SK-N-SH (cell line): ENCODE data around the gene PPP2R3B. TPM values are rescaled to one million over a fixed set of nuclear protein-coding genes. Genes with fewer than 3 reads are reported as not detected.

ENCODE experiments used
- CTCF ChIA-PET: fragments of 300-600, 350-600 bp; formaldehyde crosslinking; extraction: SDS; loops from one replicate; lab custom pipeline; 2021; lab: Yijun Ruan, JAX
- POLR2A ChIA-PET: fragments of 350-600 bp; sonication (Branson Sonifier 250); formaldehyde crosslinking; extraction: SDS; loops from one replicate; lab custom pipeline; 2020; ENCODE audit warnings: antibody characterized with exemption, inconsistent platforms; lab: Yijun Ruan, JAX
- DNase-seq: peaks from one replicate; pipeline ENCODE4 v3.0.0; 2012
- H2AFZ ChIP-seq: fragments of 200-600 bp; sonication (generic); 2 replicates; pipeline ENCODE4 v1.8.1; 2016; ENCODE audit warnings: antibody characterized with exemption, mild to moderate bottlenecking, low read depth
- H3F3A ChIP-seq: fragments of 200-600 bp; sonication (generic); replicated peaks from 2 replicates; pipeline ENCODE3; 2016; ENCODE audit warnings: antibody characterized with exemption, mild to moderate bottlenecking; ENCODE audit not compliant: insufficient read depth
- H3K27ac ChIP-seq, 2 experiments: fragments of 200-500 bp in 1 of 2; fragments of 200-600 bp in 1 of 2; sonication (Bioruptor generic) in 1 of 2; sonication (generic), shearing (Covaris generic) in 1 of 2; 2 replicates each; pipeline versions ENCODE4 v1.5.1 to v1.6.1; 2014 to 2016; ENCODE audit warnings: low read depth in 2 of 2, inconsistent platforms in 1 of 2, low read length in 1 of 2, mild to moderate bottlenecking in 1 of 2, mixed read lengths in 1 of 2
- H3K27me3 ChIP-seq: fragments of 200-600 bp; sonication (generic), shearing (Covaris generic); 2 replicates; pipeline ENCODE4 v1.6.1; 2016; ENCODE audit warnings: mixed run types; ENCODE audit not compliant: insufficient read depth
- H3K36me3 ChIP-seq, 2 experiments: fragments of 200-500 bp in 1 of 2; fragments of 200-600 bp in 1 of 2; sonication (Bioruptor generic) in 1 of 2; sonication (generic) in 1 of 2; replicated peaks in 1 of 2; 2 replicates each; pipeline versions ENCODE3 to v1.5.1; 2014 to 2016; ENCODE audit warnings: low read length in 1 of 2, mild to moderate bottlenecking in 1 of 2; ENCODE audit not compliant: insufficient read depth in 2 of 2, control insufficient read depth in 1 of 2
- H3K4me1 ChIP-seq, 2 experiments: fragments of 200-500 bp in 1 of 2; fragments of 200-600 bp in 1 of 2; sonication (Bioruptor generic) in 1 of 2; sonication (generic), shearing (Covaris generic) in 1 of 2; 2 replicates each; pipeline versions ENCODE4 v1.5.1 to v1.6.1; 2014 to 2016; ENCODE audit warnings: low read depth in 1 of 2, low read length in 1 of 2, mixed run types in 1 of 2; ENCODE audit not compliant: insufficient read depth in 2 of 2, control insufficient read depth in 1 of 2
- H3K4me2 ChIP-seq: fragments of 200-600 bp; sonication (generic), shearing (Covaris generic); 2 replicates; pipeline ENCODE4 v1.6.1; 2017; ENCODE audit warnings: mixed run types
- H3K4me3 ChIP-seq, 2 experiments: fragments of 200-500 bp in 1 of 2; fragments of 200-600 bp in 1 of 2; sonication (Bioruptor generic) in 1 of 2; sonication (generic), shearing (Covaris generic) in 1 of 2; 2 replicates each; pipeline versions ENCODE4 v1.5.1 to v1.8.1; 2014 to 2016; ENCODE audit warnings: low read depth in 2 of 2, inconsistent platforms in 1 of 2, low read length in 1 of 2, mild to moderate bottlenecking in 1 of 2, mixed read lengths in 1 of 2, moderate library complexity in 1 of 2
- H3K79me2 ChIP-seq: fragments of 200-600 bp; sonication (generic); 2 replicates; pipeline ENCODE4 v1.8.1; 2017; ENCODE audit warnings: mild to moderate bottlenecking; ENCODE audit not compliant: insufficient read depth
- H3K9ac ChIP-seq: fragments of 200-600 bp; sonication (generic); 2 replicates; pipeline ENCODE4 v1.6.1; 2017; ENCODE audit warnings: mixed run types
- H3K9me2 ChIP-seq: fragments of 200-600 bp; sonication (generic); 2 replicates; pipeline ENCODE4 v1.6.1; 2017; ENCODE audit warnings: mixed run types
- H3K9me3 ChIP-seq: fragments of 200-600 bp; sonication (generic); 2 replicates; pipeline ENCODE4 v1.6.1; 2017; ENCODE audit warnings: mixed run types, mild to moderate bottlenecking, moderate library complexity
- H4K20me1 ChIP-seq: fragments of 200-600 bp; sonication (generic); 2 replicates; pipeline ENCODE4 v1.6.1; 2017; ENCODE audit warnings: mild to moderate bottlenecking, mixed run types; ENCODE audit not compliant: insufficient read depth
- FOXJ3 ChIP-seq: sonication (generic); formaldehyde crosslinking; IDR thresholded peaks from 2 replicates; pipeline ENCODE4 v1.5.1; 2020; ENCODE audit warnings: mild to moderate bottlenecking, missing genetic modification reagents
- GATA2 ChIP-seq: sonication (generic); formaldehyde crosslinking; IDR thresholded peaks from 2 replicates; pipeline ENCODE4 v1.5.0; 2020; ENCODE audit warnings: mild to moderate bottlenecking, missing genetic modification reagents
- MEF2A ChIP-seq: IDR thresholded peaks from 2 replicates; pipeline ENCODE4 v1.4.0; 2012; ENCODE audit warnings: low read depth, borderline replicate concordance
- RAD21 ChIP-seq: IDR thresholded peaks from 2 replicates; pipeline ENCODE4 v1.6.1; 2012; ENCODE audit warnings: mild to moderate bottlenecking, low read length
- RFX5 ChIP-seq: IDR thresholded peaks from 2 replicates; pipeline ENCODE4 v1.6.1; 2012; ENCODE audit warnings: mild to moderate bottlenecking, improper control_type of control experiment, low read length
- SIN3A ChIP-seq: IDR thresholded peaks from 2 replicates; pipeline ENCODE4 v1.6.1; 2012; ENCODE audit warnings: low read depth, mild to moderate bottlenecking, low read length, moderate library complexity, borderline replicate concordance
- WGBS: methylation state at CpG from one replicate; pipeline ENCODE4 v1.1.6; 2017; ENCODE audit warnings: low lambda C conversion rate; 5-methylcytosine and 5-hydroxymethylcytosine counted together
- polyA plus RNA-seq, 3 experiments: library from polyadenylated mRNA; depleted of rRNA; stranded (reverse); fragments of >200 nt; gene quantifications; 2 replicates each; pipeline ENCODE4 v1.2.3, GENCODE V29; 2012
- TF ChIP-seq, protein P1 (sequence below): IDR thresholded peaks from 2 replicates; pipeline ENCODE4 v1.6.1; 2012; ENCODE audit warnings: mild to moderate bottlenecking, low read depth, low read length, moderate library complexity
- TF ChIP-seq, protein P2 (sequence below): fragments of 150-350 bp; IDR thresholded peaks from 2 replicates; pipeline ENCODE4 v1.6.1; 2017; ENCODE audit warnings: antibody characterized with exemption, low read length, low read depth, borderline replicate concordance
- TF ChIP-seq, protein P3 (sequence below): fragments of 150-350 bp; IDR thresholded peaks from 2 replicates; pipeline ENCODE4 v1.6.1; 2016; ENCODE audit warnings: mild to moderate bottlenecking, low read depth, low read length
- TF ChIP-seq, protein P4 (sequence below): IDR thresholded peaks from 2 replicates; pipeline ENCODE4 v1.4.0; 2012; ENCODE audit warnings: low read depth
- TF ChIP-seq, protein P5 (sequence below): IDR thresholded peaks from 2 replicates; pipeline ENCODE4 v1.4.0; 2012; ENCODE audit warnings: low read depth, borderline replicate concordance

The PPP2R3B gene
- polyA plus RNA-seq, 1 of the 3 experiments (the other 2 are of a cell fraction), result 19.4 TPM

DNA sequence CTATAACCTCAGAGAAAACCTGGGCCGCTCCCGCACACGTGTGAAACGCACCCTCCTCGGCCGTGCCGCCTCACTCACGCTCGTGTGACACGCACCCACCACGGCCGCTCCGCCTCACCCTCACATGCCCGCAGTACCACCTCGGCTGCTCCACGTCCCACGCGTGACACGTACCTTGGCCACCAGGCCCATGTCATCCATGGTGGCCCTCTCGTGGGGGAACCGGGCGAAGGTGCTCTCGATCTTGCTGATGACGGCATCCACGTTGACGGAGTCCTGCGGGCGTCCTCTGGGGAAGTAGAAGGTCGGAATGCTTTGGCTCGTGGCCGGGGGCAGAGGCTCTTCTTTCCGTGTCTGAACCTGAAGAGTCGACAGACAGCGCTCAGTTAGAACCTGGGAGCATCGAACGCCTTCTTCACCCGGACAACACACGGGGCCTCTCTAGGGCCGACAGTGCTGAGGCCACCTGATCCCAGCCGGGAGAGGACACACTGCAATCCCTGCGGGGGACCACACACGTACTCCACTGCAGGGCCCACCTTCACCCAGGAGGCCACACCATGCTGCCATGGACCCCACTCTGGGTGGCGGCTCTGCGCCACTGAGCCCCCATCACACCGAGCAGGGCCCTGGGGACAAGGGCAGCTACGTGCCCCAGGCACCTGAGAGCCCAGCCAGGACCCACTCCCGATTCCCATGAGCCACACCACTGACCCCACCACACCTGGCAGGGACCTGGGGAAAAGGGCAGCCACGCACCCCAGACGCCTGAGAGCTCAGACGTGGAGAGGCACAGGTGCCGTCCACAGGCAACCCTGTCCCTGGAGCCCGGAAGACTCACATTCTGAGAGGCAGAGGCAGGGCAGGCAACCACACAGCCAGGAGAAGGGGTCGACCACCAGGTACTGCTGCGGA, 25.2 kb downstream of the PPP2R3B start (continued):
- TF ChIP-seq, protein P1, sequence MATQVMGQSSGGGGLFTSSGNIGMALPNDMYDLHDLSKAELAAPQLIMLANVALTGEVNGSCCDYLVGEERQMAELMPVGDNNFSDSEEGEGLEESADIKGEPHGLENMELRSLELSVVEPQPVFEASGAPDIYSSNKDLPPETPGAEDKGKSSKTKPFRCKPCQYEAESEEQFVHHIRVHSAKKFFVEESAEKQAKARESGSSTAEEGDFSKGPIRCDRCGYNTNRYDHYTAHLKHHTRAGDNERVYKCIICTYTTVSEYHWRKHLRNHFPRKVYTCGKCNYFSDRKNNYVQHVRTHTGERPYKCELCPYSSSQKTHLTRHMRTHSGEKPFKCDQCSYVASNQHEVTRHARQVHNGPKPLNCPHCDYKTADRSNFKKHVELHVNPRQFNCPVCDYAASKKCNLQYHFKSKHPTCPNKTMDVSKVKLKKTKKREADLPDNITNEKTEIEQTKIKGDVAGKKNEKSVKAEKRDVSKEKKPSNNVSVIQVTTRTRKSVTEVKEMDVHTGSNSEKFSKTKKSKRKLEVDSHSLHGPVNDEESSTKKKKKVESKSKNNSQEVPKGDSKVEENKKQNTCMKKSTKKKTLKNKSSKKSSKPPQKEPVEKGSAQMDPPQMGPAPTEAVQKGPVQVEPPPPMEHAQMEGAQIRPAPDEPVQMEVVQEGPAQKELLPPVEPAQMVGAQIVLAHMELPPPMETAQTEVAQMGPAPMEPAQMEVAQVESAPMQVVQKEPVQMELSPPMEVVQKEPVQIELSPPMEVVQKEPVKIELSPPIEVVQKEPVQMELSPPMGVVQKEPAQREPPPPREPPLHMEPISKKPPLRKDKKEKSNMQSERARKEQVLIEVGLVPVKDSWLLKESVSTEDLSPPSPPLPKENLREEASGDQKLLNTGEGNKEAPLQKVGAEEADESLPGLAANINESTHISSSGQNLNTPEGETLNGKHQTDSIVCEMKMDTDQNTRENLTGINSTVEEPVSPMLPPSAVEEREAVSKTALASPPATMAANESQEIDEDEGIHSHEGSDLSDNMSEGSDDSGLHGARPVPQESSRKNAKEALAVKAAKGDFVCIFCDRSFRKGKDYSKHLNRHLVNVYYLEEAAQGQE, result no peak
- TF ChIP-seq RAD21 (no peak), MEF2A (no peak)

DNA sequence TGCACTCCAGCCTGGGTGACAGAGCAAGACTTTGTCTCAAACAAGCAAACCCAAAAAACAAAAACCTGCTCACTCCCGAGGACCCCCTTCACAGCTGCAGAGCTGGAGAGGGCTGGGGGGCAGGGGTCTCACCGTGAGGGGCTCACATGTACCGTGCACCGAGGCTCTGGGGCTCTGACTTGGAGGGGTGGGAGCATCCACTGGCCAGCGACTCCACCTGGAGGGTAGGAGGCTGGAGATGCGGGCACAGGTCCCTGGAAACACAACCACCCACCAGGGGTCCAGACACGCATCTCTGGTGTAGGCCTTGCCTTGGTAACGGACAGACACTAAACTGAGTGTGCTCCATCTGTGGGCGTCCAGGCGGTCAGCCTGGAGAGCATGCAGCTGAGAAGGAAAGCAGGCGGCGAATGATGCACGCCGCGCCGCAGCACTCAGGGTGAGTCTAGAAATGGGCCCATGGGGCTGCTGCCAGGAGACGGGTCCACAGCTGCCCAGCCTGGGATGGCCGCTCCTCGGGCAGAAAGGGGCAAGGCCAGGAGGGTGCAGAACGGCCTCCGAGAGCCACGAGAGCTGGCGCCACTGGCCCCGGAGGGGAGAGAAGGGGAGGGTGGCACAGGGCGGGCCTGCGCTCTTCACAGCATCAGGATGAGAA, 26.1 kb downstream of the PPP2R3B start:
- no peak for TF ChIP-seq SIN3A
- TF ChIP-seq FOXJ3, result no peak
- TF ChIP-seq, protein P1, result no peak
- TF ChIP-seq, protein P2, sequence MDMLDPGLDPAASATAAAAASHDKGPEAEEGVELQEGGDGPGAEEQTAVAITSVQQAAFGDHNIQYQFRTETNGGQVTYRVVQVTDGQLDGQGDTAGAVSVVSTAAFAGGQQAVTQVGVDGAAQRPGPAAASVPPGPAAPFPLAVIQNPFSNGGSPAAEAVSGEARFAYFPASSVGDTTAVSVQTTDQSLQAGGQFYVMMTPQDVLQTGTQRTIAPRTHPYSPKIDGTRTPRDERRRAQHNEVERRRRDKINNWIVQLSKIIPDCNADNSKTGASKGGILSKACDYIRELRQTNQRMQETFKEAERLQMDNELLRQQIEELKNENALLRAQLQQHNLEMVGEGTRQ, result no peak
- no peak for TF ChIP-seq RAD21
- TF ChIP-seq, protein P3, sequence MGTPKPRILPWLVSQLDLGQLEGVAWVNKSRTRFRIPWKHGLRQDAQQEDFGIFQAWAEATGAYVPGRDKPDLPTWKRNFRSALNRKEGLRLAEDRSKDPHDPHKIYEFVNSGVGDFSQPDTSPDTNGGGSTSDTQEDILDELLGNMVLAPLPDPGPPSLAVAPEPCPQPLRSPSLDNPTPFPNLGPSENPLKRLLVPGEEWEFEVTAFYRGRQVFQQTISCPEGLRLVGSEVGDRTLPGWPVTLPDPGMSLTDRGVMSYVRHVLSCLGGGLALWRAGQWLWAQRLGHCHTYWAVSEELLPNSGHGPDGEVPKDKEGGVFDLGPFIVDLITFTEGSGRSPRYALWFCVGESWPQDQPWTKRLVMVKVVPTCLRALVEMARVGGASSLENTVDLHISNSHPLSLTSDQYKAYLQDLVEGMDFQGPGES, result no peak
- TF ChIP-seq, protein P4, sequence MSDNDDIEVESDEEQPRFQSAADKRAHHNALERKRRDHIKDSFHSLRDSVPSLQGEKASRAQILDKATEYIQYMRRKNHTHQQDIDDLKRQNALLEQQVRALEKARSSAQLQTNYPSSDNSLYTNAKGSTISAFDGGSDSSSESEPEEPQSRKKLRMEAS, result no peak
- no peak for TF ChIP-seq GATA2 (CRISPR knock-in tag)
- TF ChIP-seq RFX5, result no peak
- TF ChIP-seq, protein P5, sequence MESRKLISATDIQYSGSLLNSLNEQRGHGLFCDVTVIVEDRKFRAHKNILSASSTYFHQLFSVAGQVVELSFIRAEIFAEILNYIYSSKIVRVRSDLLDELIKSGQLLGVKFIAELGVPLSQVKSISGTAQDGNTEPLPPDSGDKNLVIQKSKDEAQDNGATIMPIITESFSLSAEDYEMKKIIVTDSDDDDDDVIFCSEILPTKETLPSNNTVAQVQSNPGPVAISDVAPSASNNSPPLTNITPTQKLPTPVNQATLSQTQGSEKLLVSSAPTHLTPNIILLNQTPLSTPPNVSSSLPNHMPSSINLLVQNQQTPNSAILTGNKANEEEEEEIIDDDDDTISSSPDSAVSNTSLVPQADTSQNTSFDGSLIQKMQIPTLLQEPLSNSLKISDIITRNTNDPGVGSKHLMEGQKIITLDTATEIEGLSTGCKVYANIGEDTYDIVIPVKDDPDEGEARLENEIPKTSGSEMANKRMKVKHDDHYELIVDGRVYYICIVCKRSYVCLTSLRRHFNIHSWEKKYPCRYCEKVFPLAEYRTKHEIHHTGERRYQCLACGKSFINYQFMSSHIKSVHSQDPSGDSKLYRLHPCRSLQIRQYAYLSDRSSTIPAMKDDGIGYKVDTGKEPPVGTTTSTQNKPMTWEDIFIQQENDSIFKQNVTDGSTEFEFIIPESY, result no peak
- TF ChIP-seq, all 33 proteins: peak for 0
- WGBS, result 80% methylated on average over 21 of the region's 26 CpGs
- POLR2A ChIA-PET, result no interaction called here

More for the DNA sequence above, 26.1 kb downstream of the PPP2R3B start:
- H3K4me2 ChIP-seq, result no peak overlapping the region
- no peak overlapping the region for H3K27ac ChIP-seq
- H3K4me3 ChIP-seq, result no peak overlapping the region; a peak in 1 of 4 replicates
- H3F3A ChIP-seq, result peaks cover 5% of the 10 kb centered on the region
- no peak overlapping the region for H2AFZ ChIP-seq
- peaks cover 0 to 4% of the 10 kb centered on the region in 2 experiments; a peak in 2 of 4 replicates for H3K4me1 ChIP-seq
- H3K9me2 ChIP-seq, result no peaks in the 10 kb centered on the region
- H3K36me3 ChIP-seq, result peaks cover 0 to 18% of the 10 kb centered on the region in 2 experiments
- no peak for DNase-seq
- H4K20me1 ChIP-seq, result no peaks in the 10 kb centered on the region
- H3K27me3 ChIP-seq, result no peaks in the 10 kb centered on the region
- no peak overlapping the region for H3K9ac ChIP-seq
- peaks cover 8% of the 10 kb centered on the region; the same call in 1 of the 2 replicates for H3K79me2 ChIP-seq
- CTCF ChIA-PET, result no interaction called here
- H3K9me3 ChIP-seq, result peaks cover 10% of the 10 kb centered on the region; the same call in 1 of the 2 replicates
